GM23248 (cell line): ENCODE measurements around the gene LRBA. TPM values are rescaled to one million over a fixed set of nuclear protein-coding genes. Genes with fewer than 3 reads are reported as not detected.
A peak's percentile ranks its signal among the peaks of the same experiment; 100 is the strongest.

Experiments used
- DNase-seq: peaks from one replicate; pipeline ENCODE4 v3.0.0-alpha.2; 2015
- H2AFZ ChIP-seq: fragments of 200-600 bp; sonication (generic); 2 replicates; pipeline ENCODE4 v1.6.1; 2016; ENCODE audit warnings: antibody characterized with exemption
- H3F3A ChIP-seq: fragments of 200-600 bp; sonication (generic); 2 replicates; pipeline ENCODE4 v1.6.1; 2016; ENCODE audit warnings: mild to moderate bottlenecking, antibody characterized with exemption, mixed run types; ENCODE audit not compliant: insufficient read depth
- H3K27ac ChIP-seq: fragments of 200-600 bp; sonication (generic); 2 replicates; pipeline ENCODE4 v1.5.1; 2016; ENCODE audit warnings: mild to moderate bottlenecking
- H3K27me3 ChIP-seq: fragments of 200-600 bp; sonication (generic); replicated peaks from 2 replicates; pipeline ENCODE4 v1.6.1; 2016; ENCODE audit warnings: mild to moderate bottlenecking; ENCODE audit not compliant: insufficient read depth
- H3K36me3 ChIP-seq: fragments of 200-600 bp; sonication (generic); 2 replicates; pipeline ENCODE4 v1.6.1; 2016; ENCODE audit warnings: low read depth, mild to moderate bottlenecking
- H3K4me1 ChIP-seq: fragments of 200-600 bp; sonication (generic); 2 replicates; pipeline ENCODE4 v1.6.1; 2016; ENCODE audit warnings: mild to moderate bottlenecking; ENCODE audit not compliant: insufficient read depth
- H3K4me2 ChIP-seq: fragments of 200-600 bp; sonication (generic); one replicate; pipeline ENCODE4 v1.6.1; 2016; ENCODE audit warnings: mild to moderate bottlenecking; ENCODE audit not compliant: unreplicated experiment
- H3K4me3 ChIP-seq: fragments of 200-600 bp; sonication (generic); 2 replicates; pipeline ENCODE4 v1.5.1; 2016; ENCODE audit warnings: mild to moderate bottlenecking
- H3K79me2 ChIP-seq: fragments of 200-600 bp; sonication (generic); 2 replicates; pipeline ENCODE4 v1.6.1; 2016; ENCODE audit warnings: mild to moderate bottlenecking; ENCODE audit not compliant: insufficient read depth
- H3K9ac ChIP-seq: fragments of 200-600 bp; sonication (generic); 2 replicates; pipeline ENCODE4 v1.6.1; 2016; ENCODE audit warnings: mild to moderate bottlenecking
- H3K9me2 ChIP-seq: fragments of 200-600 bp; sonication (generic); 2 replicates; pipeline ENCODE4 v1.6.1; 2016; ENCODE audit warnings: mixed run types, mild to moderate bottlenecking, moderate library complexity; ENCODE audit not compliant: insufficient read depth
- H3K9me3 ChIP-seq: fragments of 200-600 bp; sonication (generic); one replicate; pipeline ENCODE4 v1.6.1; 2017; ENCODE audit warnings: low read depth
- H4K20me1 ChIP-seq: fragments of 200-600 bp; sonication (generic); 2 replicates; pipeline ENCODE4 v1.6.0; 2016; ENCODE audit not compliant: insufficient read depth
- EZH2 ChIP-seq: fragments of 200-600 bp; sonication (generic); IDR thresholded peaks from 2 replicates; pipeline ENCODE4 v1.6.1; 2018; ENCODE audit warnings: antibody characterized with exemption, mild to moderate bottlenecking; ENCODE audit not compliant: insufficient read depth, poor library complexity, severe bottlenecking
- EZH2phosphoT487 ChIP-seq: fragments of 200-600 bp; sonication (generic); IDR thresholded peaks from 2 replicates; pipeline ENCODE4 v1.6.1; 2018; ENCODE audit warnings: antibody characterized with exemption, moderate library complexity, mild to moderate bottlenecking, low read depth; ENCODE audit not compliant: insufficient read depth
- WGBS, 2 experiments: methylation state at CpG; one replicate each; pipeline ENCODE4 v1.1.6; 2015 to 2017; ENCODE audit warnings: low lambda C conversion rate in 2 of 2, low coverage in 1 of 2; ENCODE audit errors: missing lambda C conversion rate in 2 of 2; 5-methylcytosine and 5-hydroxymethylcytosine counted together
- in situ Hi-C: fragments of 300-500 bp; cut with MboI; formaldehyde crosslinking; loops from 2 replicates; pipeline ENCODE4 v1.15.0; 2020
- polyA plus RNA-seq: library from polyadenylated mRNA; unstranded; fragments of >200 nt; fragmentation: Nextera tagmentation; extraction: Ambion mirVana; gene quantifications from 2 replicates; pipeline ENCODE4 v1.2.1, GENCODE V29; 2016
- total RNA-seq: library from RNA; depleted of rRNA; stranded (reverse); fragments of >200 nt; shearing (Covaris generic); gene quantifications from 2 replicates; pipeline ENCODE4 v1.2.3, GENCODE V29; 2014

Gene LRBA
- total and polyA plus RNA-seq, 2 experiments from 2014 or later, result 6.6 to 17.8 TPM

- Histone ChIP-seq H3K9me3 (no peaks in the 10 kb centered on the region), H3K27me3 (no peaks in the 10 kb centered on the region), H3K79me2 (no peaks in the 10 kb centered on the region), H3K9ac (peak overlapping the region; percentile 48), H3K4me2 (peak overlapping the region; percentile 72), H3K9me2 (no peaks in the 10 kb centered on the region), H4K20me1 (no peaks in the 10 kb centered on the region), H2AFZ (peak overlapping the region; percentile 11; the same call in 1 of the 2 replicates), H3K36me3 (no peaks in the 10 kb centered on the region), H3K27ac (peak overlapping the region; percentile 82), H3F3A (peaks cover 46% of the 10 kb centered on the region), H3K4me1 (peaks cover 46% of the 10 kb centered on the region), H3K4me3 (peak overlapping the region; percentile 44; the same call in 1 of the 2 replicates)
- TF ChIP-seq EZH2, result no peak
- no peak for TF ChIP-seq EZH2phosphoT487
- DNase-seq, result no peak
- WGBS, 2 experiments, result 67 to 81% methylated on average over 6 of the region's 6 CpGs
- in situ Hi-C loops, result no loop called here
Observed at GRCh38 chr4:150235808-150236271, 779.2 kb downstream of the LRBA start.

- no peak overlapping the region for H2AFZ ChIP-seq
Observed at GRCh38 chr4:150235317-150235716, 779.8 kb downstream of the LRBA start.

GRCh38 chr4:150234246-150234645 lies 780.8 kb downstream of the LRBA start:
- DNase-seq, result peak; percentile 44

More at GRCh38 chr4:150235317-150235716, 779.8 kb downstream of the LRBA start:
- Histone ChIP-seq H3F3A (peaks cover 48% of the 10 kb centered on the region), H3K27ac (peak overlapping the region; percentile 82), H3K27me3 (no peaks in the 10 kb centered on the region), H3K9me2 (no peaks in the 10 kb centered on the region), H3K9me3 (no peaks in the 10 kb centered on the region), H3K36me3 (no peaks in the 10 kb centered on the region), H3K79me2 (no peaks in the 10 kb centered on the region), H4K20me1 (no peaks in the 10 kb centered on the region), H3K4me3 (no peak overlapping the region), H3K4me2 (peak overlapping the region; percentile 72), H3K9ac (no peak overlapping the region), H3K4me1 (peaks cover 46% of the 10 kb centered on the region)
- DNase-seq, result no peak
- WGBS, 2 experiments, result 91 to 96% methylated on average over 5 of the region's 5 CpGs
- in situ Hi-C loops, result no loop called here
- TF ChIP-seq EZH2, result no peak
- TF ChIP-seq EZH2phosphoT487, result no peak

GRCh38 chr4:150232029-150232428 lies 783.1 kb downstream of the LRBA start:
- no peak for DNase-seq
- peaks cover 38% of the 10 kb centered on the region for H3K4me1 ChIP-seq
- no peak overlapping the region for H3K4me2 ChIP-seq
- no peak overlapping the region for H2AFZ ChIP-seq
- H3F3A ChIP-seq, result peaks cover 39% of the 10 kb centered on the region
- in situ Hi-C loops, result no loop called here
- no peaks in the 10 kb centered on the region for H4K20me1 ChIP-seq
- H3K9ac ChIP-seq, result no peak overlapping the region
- no peaks in the 10 kb centered on the region for H3K27me3 ChIP-seq
- no peaks in the 10 kb centered on the region for H3K36me3 ChIP-seq
- no peak for TF ChIP-seq EZH2phosphoT487
- no peaks in the 10 kb centered on the region for H3K9me3 ChIP-seq
- H3K79me2 ChIP-seq, result no peaks in the 10 kb centered on the region
- no peak overlapping the region for H3K27ac ChIP-seq
- 93 to 97% methylated on average over 6 of the region's 6 CpGs for WGBS, 2 experiments
- H3K9me2 ChIP-seq, result no peaks in the 10 kb centered on the region
- no peak overlapping the region for H3K4me3 ChIP-seq

More at GRCh38 chr4:150234246-150234645, 780.8 kb downstream of the LRBA start:
- H3K4me1 ChIP-seq, result peaks cover 49% of the 10 kb centered on the region
- H3K79me2 ChIP-seq, result no peaks in the 10 kb centered on the region
- TF ChIP-seq EZH2, result no peak
- TF ChIP-seq EZH2phosphoT487, result no peak
- H4K20me1 ChIP-seq, result no peaks in the 10 kb centered on the region
- peaks cover 56% of the 10 kb centered on the region for H3F3A ChIP-seq
- H3K4me2 ChIP-seq, result no peak overlapping the region
- no peak overlapping the region for H3K9ac ChIP-seq
- 75 to 76% methylated on average over 5 of the region's 5 CpGs for WGBS, 2 experiments
- no peak overlapping the region for H2AFZ ChIP-seq
- H3K9me3 ChIP-seq, result no peaks in the 10 kb centered on the region
- H3K4me3 ChIP-seq, result no peak overlapping the region
- in situ Hi-C loops, result no loop called here
- H3K36me3 ChIP-seq, result no peaks in the 10 kb centered on the region
- H3K9me2 ChIP-seq, result no peaks in the 10 kb centered on the region
- no peak overlapping the region for H3K27ac ChIP-seq
- H3K27me3 ChIP-seq, result no peaks in the 10 kb centered on the region
